H1 (cell line): Measurements from ENCODE around the gene TAF13. TPM values are rescaled to one million over a fixed set of nuclear protein-coding genes. Genes with fewer than 3 reads are reported as not detected.

Source experiments
- CTCF ChIA-PET: fragments of 300-600 bp; sonication (Branson Sonifier 250); formaldehyde crosslinking; loops from one replicate; lab custom pipeline; 2021; ENCODE audit not compliant: partially characterized antibody; lab: Charles Lee
- POLR2A ChIA-PET: fragments of 300-600 bp; sonication (Branson Sonifier 250); formaldehyde crosslinking; loops from one replicate; lab custom pipeline; 2021; ENCODE audit warnings: inconsistent platforms; ENCODE audit not compliant: partially characterized antibody; lab: Charles Lee
- DNase-seq, 2 experiments: peaks; one replicate each; pipeline versions ENCODE4 v3.0.0 to v3.0.0-alpha.2; 2010 to 2022; ENCODE audit warnings: low spot score in 2 of 2, low read depth in 1 of 2, mixed read lengths in 1 of 2
- FAIRE-seq: peaks from 2 replicates; lab custom pipeline; 2011; peaks lifted over from hg19 to GRCh38; lab: Jason Lieb, UNC
- H2AFZ ChIP-seq: 2 replicates; pipeline ENCODE4 v1.8.1; 2012; ENCODE audit warnings: low read length, inconsistent platforms
- H2AK5ac ChIP-seq: 2 replicates; pipeline ENCODE4 v1.6.1; 2013; ENCODE audit warnings: low read depth, low read length
- H2BK120ac ChIP-seq: replicated peaks from 2 replicates; pipeline ENCODE3; 2013; ENCODE audit warnings: low read depth, low read length, inconsistent platforms
- H2BK12ac ChIP-seq: 2 replicates; pipeline ENCODE4 v1.6.1; 2013; ENCODE audit warnings: low read depth, low read length
- H2BK15ac ChIP-seq: 2 replicates; pipeline ENCODE4 v1.6.1; 2013; ENCODE audit warnings: low read length
- H2BK20ac ChIP-seq: 2 replicates; pipeline ENCODE4 v1.6.1; 2013; ENCODE audit warnings: low read length
- H2BK5ac ChIP-seq: 2 replicates; pipeline ENCODE4 v1.6.1; 2013; ENCODE audit warnings: low read depth, low read length
- H3K14ac ChIP-seq: 2 replicates; pipeline ENCODE4 v1.6.1; 2013; ENCODE audit warnings: inconsistent platforms; ENCODE audit not compliant: insufficient read length
- H3K18ac ChIP-seq: 2 replicates; pipeline ENCODE4 v1.6.1; 2013; ENCODE audit warnings: low read length; ENCODE audit errors: extremely low read depth
- H3K23ac ChIP-seq: 2 replicates; pipeline ENCODE4 v1.6.1; 2013; ENCODE audit warnings: inconsistent platforms; ENCODE audit not compliant: insufficient read length
- H3K23me2 ChIP-seq: 2 replicates; pipeline ENCODE4 v1.6.1; 2013; ENCODE audit warnings: low read depth, low read length
- H3K27ac ChIP-seq: 2 replicates; pipeline ENCODE4 v1.6.1; 2011; ENCODE audit warnings: low read depth, low read length, inconsistent platforms
- H3K27me3 ChIP-seq, 4 experiments: replicated peaks in 1 of 4; 1 replicate in 1 of 4; 2 replicates in 3 of 4; pipeline versions ENCODE4 v1.6.1 to v1.8.1; 2011 to 2013; ENCODE audit warnings: low read length in 3 of 4, mild to moderate bottlenecking in 3 of 4, inconsistent platforms in 2 of 4, mixed read lengths in 2 of 4, moderate library complexity in 1 of 4; ENCODE audit not compliant: control insufficient read depth in 3 of 4, insufficient read depth in 3 of 4; ENCODE audit errors: extremely low read depth in 1 of 4
- H3K36me3 ChIP-seq, 4 experiments: 2 replicates each; pipeline versions ENCODE4 v1.6.1 to v1.8.1; 2011 to 2013; ENCODE audit warnings: mild to moderate bottlenecking in 4 of 4, low read length in 3 of 4, moderate library complexity in 2 of 4, control low read depth in 1 of 4, inconsistent platforms in 1 of 4; ENCODE audit not compliant: insufficient read depth in 4 of 4, control insufficient read depth in 2 of 4
- H3K4ac ChIP-seq: replicated peaks from 2 replicates; pipeline ENCODE3; 2013; ENCODE audit warnings: low read length, low read depth, mixed read lengths, inconsistent platforms; ENCODE audit not compliant: insufficient read length
- H3K4me1 ChIP-seq, 4 experiments: replicated peaks in 1 of 4; 1 replicate in 1 of 4; 2 replicates in 3 of 4; pipeline versions ENCODE4 v1.6.1 to v1.8.1; 2011 to 2013; ENCODE audit warnings: low read length in 3 of 4, inconsistent platforms in 2 of 4, mixed read lengths in 1 of 4; ENCODE audit not compliant: insufficient read depth in 4 of 4, control insufficient read depth in 3 of 4
- H3K4me2 ChIP-seq, 2 experiments: 2 replicates each; pipeline versions ENCODE4 v1.6.1 to v1.8.1; 2011 to 2013; ENCODE audit warnings: low read depth in 2 of 2, low read length in 2 of 2, control low read depth in 1 of 2, inconsistent platforms in 1 of 2, mild to moderate bottlenecking in 1 of 2; ENCODE audit not compliant: insufficient read depth in 1 of 2
- H3K4me3 ChIP-seq, 4 experiments: fragments of 200-600, 300-600 bp in 1 of 4; sonication (generic), shearing (Covaris generic), sonication (Bioruptor Twin) in 1 of 4; 2 replicates each; pipeline versions ENCODE4 v1.5.1 to v1.8.1; 2011 to 2016; ENCODE audit warnings: low read length in 4 of 4, low read depth in 3 of 4, control low read depth in 2 of 4, inconsistent platforms in 2 of 4, mild to moderate bottlenecking in 2 of 4, mixed read lengths in 1 of 4, moderate library complexity in 1 of 4; ENCODE audit not compliant: insufficient read depth in 2 of 4; ENCODE audit errors: extremely low read depth in 1 of 4
- H3K56ac ChIP-seq: replicated peaks from 2 replicates; pipeline ENCODE3; 2013; ENCODE audit warnings: low read depth, mild to moderate bottlenecking, mixed read lengths, low read length, inconsistent platforms; ENCODE audit not compliant: insufficient read length
- H3K79me1 ChIP-seq: 2 replicates; pipeline ENCODE4 v1.6.1; 2013; ENCODE audit warnings: low read depth, low read length, control low read depth
- H3K79me2 ChIP-seq, 2 experiments: 2 replicates each; pipeline versions ENCODE4 v1.6.1 to v1.8.1; 2012 to 2013; ENCODE audit warnings: low read length in 2 of 2, mild to moderate bottlenecking in 2 of 2, inconsistent platforms in 1 of 2; ENCODE audit not compliant: insufficient read depth in 2 of 2, control insufficient read depth in 1 of 2
- H3K9ac ChIP-seq, 4 experiments: replicated peaks in 1 of 4; 1 replicate in 1 of 4; 2 replicates in 3 of 4; pipeline versions ENCODE4 v1.6.1 to v1.8.1; 2011 to 2013; ENCODE audit warnings: low read depth in 3 of 4, low read length in 3 of 4, control low read depth in 2 of 4, mild to moderate bottlenecking in 2 of 4, moderate library complexity in 2 of 4, inconsistent platforms in 1 of 4; ENCODE audit errors: extremely low read depth in 1 of 4
- H3K9me3 ChIP-seq, 2 experiments: 2 replicates each; pipeline versions ENCODE4 v1.6.1 to v1.8.1; 2012 to 2013; ENCODE audit warnings: mild to moderate bottlenecking in 2 of 2, moderate library complexity in 2 of 2, control low read depth in 1 of 2, inconsistent platforms in 1 of 2, low read depth in 1 of 2, low read length in 1 of 2, mixed read lengths in 1 of 2; ENCODE audit not compliant: insufficient read depth in 2 of 2
- H4K20me1 ChIP-seq, 2 experiments: replicated peaks in 1 of 2; 2 replicates each; pipeline versions ENCODE3 to v1.8.1; 2011 to 2013; ENCODE audit warnings: inconsistent platforms in 2 of 2, low read length in 2 of 2, mild to moderate bottlenecking in 1 of 2; ENCODE audit not compliant: insufficient read depth in 2 of 2, control insufficient read depth in 1 of 2
- H4K5ac ChIP-seq: 2 replicates; pipeline ENCODE4 v1.6.1; 2013; ENCODE audit warnings: low read length, low read depth, mixed read lengths, inconsistent platforms; ENCODE audit not compliant: insufficient read length
- H4K8ac ChIP-seq: 2 replicates; pipeline ENCODE4 v1.8.0; 2013; ENCODE audit warnings: mild to moderate bottlenecking, moderate library complexity, low read length, inconsistent platforms; ENCODE audit not compliant: insufficient read depth; ENCODE audit errors: extremely low read depth
- H4K91ac ChIP-seq: replicated peaks from 2 replicates; pipeline ENCODE3; 2013; ENCODE audit warnings: low read length, mixed read lengths, inconsistent platforms; ENCODE audit not compliant: insufficient read length
- ATF2 ChIP-seq: IDR thresholded peaks from 2 replicates; pipeline ENCODE4 v1.6.1; 2012; ENCODE audit warnings: low read length, inconsistent platforms
- NANOG ChIP-seq: IDR thresholded peaks from 2 replicates; pipeline ENCODE4 v1.6.1; 2011; ENCODE audit warnings: low read length, low read depth, mild to moderate bottlenecking, inconsistent platforms; ENCODE audit not compliant: insufficient read depth, poor library complexity, severe bottlenecking
- POLR2AphosphoS5 ChIP-seq: IDR thresholded peaks from 2 replicates; pipeline ENCODE4 v1.6.1; 2011; ENCODE audit warnings: low read depth, low read length
- RAD21 ChIP-seq, 2 experiments: IDR thresholded peaks in 1 of 2; conservative IDR thresholded peaks in 1 of 2; 2 replicates each; pipeline ENCODE4 v1.6.1; 2011; ENCODE audit warnings: low read depth in 2 of 2, low read length in 2 of 2, improper control_type of control experiment in 1 of 2, inconsistent platforms in 1 of 2, mild to moderate bottlenecking in 1 of 2, moderate library complexity in 1 of 2
- SUZ12 ChIP-seq: fragments of 200-600 bp; sonication (generic); IDR thresholded peaks from 2 replicates; pipeline ENCODE4 v1.6.1; 2012; ENCODE audit warnings: mild to moderate bottlenecking, inconsistent platforms, low read length, moderate library complexity, mixed read lengths
- TEAD4 ChIP-seq: IDR thresholded peaks from 2 replicates; pipeline ENCODE4 v1.6.1; 2012; ENCODE audit warnings: low read depth, low read length, inconsistent platforms, mixed read lengths
- USF2 ChIP-seq: IDR thresholded peaks from 2 replicates; pipeline ENCODE4 v1.6.1; 2011; ENCODE audit warnings: low read length, improper control_type of control experiment
- ZNF274 ChIP-seq: IDR thresholded peaks from 2 replicates; pipeline ENCODE4 v1.7.0; 2012; ENCODE audit warnings: low read length, borderline replicate concordance; ENCODE audit errors: extremely low read depth
- WGBS, 2 experiments: shearing (Covaris generic) in 1 of 2; methylation state at CpG; one replicate each; pipeline versions ENCODE4 v1.1.6 to v1.1.7; 2013 to 2015; ENCODE audit warnings: low lambda C conversion rate in 2 of 2, mixed read lengths in 2 of 2, inconsistent platforms in 1 of 2, low coverage in 1 of 2, missing lambda C conversion rate in 1 of 2; ENCODE audit not compliant: insufficient replicate concordance in 2 of 2, insufficient coverage in 1 of 2, insufficient read length in 1 of 2; ENCODE audit errors: extremely low coverage in 1 of 2, missing lambda C conversion rate in 1 of 2; 5-methylcytosine and 5-hydroxymethylcytosine counted together
- polyA plus RNA-seq, 7 experiments: library from polyadenylated mRNA; depleted of rRNA in 3 of 7; stranded (reverse) in 5 of 7; unstranded in 2 of 7; fragments of >200 nt in 5 of 7; fragments of 200-250 nt in 2 of 7; gene quantifications; 1 replicate in 5 of 7; 2 replicates in 1 of 7; 4 replicates in 1 of 7; pipeline versions ENCODE4 v1.2.1 to v1.2.3, GENCODE V29; 2011 to 2013; ENCODE audit warnings: missing spikeins in 2 of 7, mixed read lengths in 2 of 7
- total RNA-seq: library from RNA; stranded (reverse); fragmentation: NEBNext Ultra II Directional; extraction: Animal tissue kit (Norgen Biotek cat#: 25700); gene quantifications from 2 replicates; pipeline ENCODE4 v1.2.1, GENCODE V29; 2021

TAF13 gene
- total and polyA plus RNA-seq, 2 of the 8 experiments (the other 6 are each of a cell fraction or from before 2014, with no cell fraction given): 13.1 to 41.7 TPM

- ChIA-PET POLR2A (interaction anchor here (1.5 kb wide), 1 partner anchor 13 kb away, joined by 4 read pairs; no protein-coding TSS in a partner anchor), CTCF (no interaction called here)
- peak overlapping the region; percentile 51; the same call in 1 of the 2 replicates for H2AFZ ChIP-seq
- no peak overlapping the region for H2BK15ac ChIP-seq
- TF ChIP-seq RAD21 (IDR thresholded peaks at IDR 0.05 in 1 of 2, conservative IDR thresholded peaks at IDR 0.05 in 1 of 2; ENCODE audit: low read depth in 2 of 2, low read length in 2 of 2): no peak
- TF ChIP-seq USF2: no peak
- no peak for TF ChIP-seq ATF2
- TF ChIP-seq SUZ12: no peak
- TF ChIP-seq TEAD4: no peak
- no peak for TF ChIP-seq POLR2AphosphoS5
- no peak for TF ChIP-seq NANOG
- no peak for TF ChIP-seq ZNF274
- WGBS, 2 experiments: 87% methylated on average over 6 of the region's 6 CpGs; no CpG with 5 or more reads in 1 of the 2 experiments
- H3K14ac ChIP-seq: no peak overlapping the region
- H3K36me3 ChIP-seq: no peaks in the 10 kb centered on the region
- 0 out of 4 replicates have a peak, but pooled peaks cover 0 to under 1% of the 10 kb centered on the region in 2 experiments for H3K9me3 ChIP-seq
- H4K8ac ChIP-seq: no peak overlapping the region
- H3K27ac ChIP-seq: no peak overlapping the region
- H4K91ac ChIP-seq: no peak overlapping the region
- no peak for DNase-seq
- no peaks in the 10 kb centered on the region for H4K20me1 ChIP-seq
- H2BK20ac ChIP-seq: no peak overlapping the region
- no peaks in the 10 kb centered on the region for H3K4me1 ChIP-seq
- no peak overlapping the region for H3K4me2 ChIP-seq
- no peak overlapping the region for H4K5ac ChIP-seq
- no peak overlapping the region for H2BK120ac ChIP-seq
- no peak overlapping the region for H2BK5ac ChIP-seq
- H3K79me2 ChIP-seq: no peaks in the 10 kb centered on the region
- H3K23ac ChIP-seq: no peak overlapping the region
- no peak overlapping the region for H3K4me3 ChIP-seq
- H3K27me3 ChIP-seq: no peaks in the 10 kb centered on the region
- H3K79me1 ChIP-seq: no peaks in the 10 kb centered on the region; the same call in 1 of the 2 replicates
- H3K9ac ChIP-seq: no peak overlapping the region
- H3K18ac ChIP-seq: no peak overlapping the region
- no peak overlapping the region for H3K56ac ChIP-seq
- no peak overlapping the region for H3K4ac ChIP-seq
- H2BK12ac ChIP-seq: no peak overlapping the region
- no peak for FAIRE-seq
- H2AK5ac ChIP-seq: no peak overlapping the region
- peaks cover under 1% of the 10 kb centered on the region; the same call in 1 of the 2 replicates for H3K23me2 ChIP-seq
Observed at GRCh38 chr1:109047339-109047738, 28.5 kb downstream of the TAF13 start.
